ENCODE measurements around the gene TAF11L10. TPM values are rescaled to one million over a fixed set of nuclear protein-coding genes. Genes with fewer than 3 reads are reported as not detected.

The TAF11L10 gene
- total and polyA plus RNA-seq, 2 of the 8 experiments (the other 6 are each of a cell fraction or from before 2014, with no cell fraction given), result not detected

DNA sequence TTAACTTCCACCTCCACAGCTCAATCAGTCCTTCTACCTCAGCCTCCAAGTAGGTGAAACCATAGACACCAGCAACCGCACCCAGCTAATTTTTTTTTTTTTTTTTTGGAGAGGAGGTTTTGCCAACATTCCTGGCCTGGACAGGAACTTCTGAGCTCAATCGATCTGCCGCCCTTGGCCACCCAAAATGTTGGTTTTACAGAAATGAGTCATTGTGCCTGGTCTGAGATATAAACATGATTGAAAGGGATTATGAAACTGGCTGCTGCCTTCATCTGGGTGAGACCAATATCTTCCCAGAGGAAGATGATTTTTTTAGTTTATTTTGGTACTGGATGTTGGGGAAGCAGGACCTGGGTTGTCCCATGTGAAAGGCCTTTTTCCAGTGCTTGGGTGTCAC is 21.7 kb upstream of the TAF11L10 start:
- TF ChIP-seq SRF (IDR thresholded peaks at IDR 0.05; ENCODE audit: low read depth, low read length) (no peak), FOSL1 (IDR thresholded peaks at IDR 0.05; ENCODE audit: insufficient read depth, low read depth, low read length) (no peak), MAFK (IDR thresholded peaks at IDR 0.05; ENCODE audit: low read depth, low read length) (no peak), EGR1 (IDR thresholded peaks at IDR 0.05; ENCODE audit: borderline replicate concordance, low read depth, low read length) (no peak), CTBP2 (IDR thresholded peaks at IDR 0.05; ENCODE audit: borderline replicate concordance, insufficient read depth, insufficient read length, low read length) (no peak), EP300 (IDR thresholded peaks at IDR 0.05; ENCODE audit: borderline replicate concordance in 1 of 2, low read depth in 2 of 2, low read length in 2 of 2) (no peak), RFX5 (IDR thresholded peaks at IDR 0.05; ENCODE audit: borderline replicate concordance, low read depth, low read length) (no peak), CREB1 (IDR thresholded peaks at IDR 0.05) (no peak)
- TF ChIP-seq, protein P1, sequence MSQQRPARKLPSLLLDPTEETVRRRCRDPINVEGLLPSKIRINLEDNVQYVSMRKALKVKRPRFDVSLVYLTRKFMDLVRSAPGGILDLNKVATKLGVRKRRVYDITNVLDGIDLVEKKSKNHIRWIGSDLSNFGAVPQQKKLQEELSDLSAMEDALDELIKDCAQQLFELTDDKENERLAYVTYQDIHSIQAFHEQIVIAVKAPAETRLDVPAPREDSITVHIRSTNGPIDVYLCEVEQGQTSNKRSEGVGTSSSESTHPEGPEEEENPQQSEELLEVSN (IDR thresholded peaks at IDR 0.05), result no peak
- 93% methylated on average over 3 of the region's 3 CpGs; no CpG with 5 or more reads in 1 of the 2 experiments for WGBS, 2 experiments (ENCODE audit: extremely low coverage in 1 of 2, insufficient coverage in 1 of 2, insufficient read length in 1 of 2, insufficient replicate concordance in 2 of 2, low coverage in 1 of 2, low lambda C conversion rate in 2 of 2, missing lambda C conversion rate in 1 of 2)

More for the DNA sequence above, 21.7 kb upstream of the TAF11L10 start:
- no peaks in the 10 kb centered on the region for H3K9me3 ChIP-seq (ENCODE audit: insufficient read depth in 2 of 2, low read depth in 1 of 2, low read length in 1 of 2)
- no peak overlapping the region for H3K4me3 ChIP-seq (ENCODE audit: extremely low read depth in 1 of 4, insufficient read depth in 2 of 4, low read depth in 3 of 4, low read length in 4 of 4)
- H3K4ac ChIP-seq (replicated peaks; ENCODE audit: insufficient read length, low read depth, low read length), result no peak overlapping the region
- H3K4me2 ChIP-seq (ENCODE audit: insufficient read depth in 1 of 2, low read depth in 2 of 2, low read length in 2 of 2), result no peak overlapping the region
- H2BK12ac ChIP-seq (ENCODE audit: low read depth, low read length), result no peak overlapping the region
- CTCF ChIA-PET (ENCODE audit: partially characterized antibody), result interaction anchor here (0.6 kb wide), 2 partner anchors 18 to 113 kb away, joined by 3 to 5 read pairs; no protein-coding TSS in a partner anchor
- H2BK15ac ChIP-seq (ENCODE audit: low read length), result no peak overlapping the region
- H3K14ac ChIP-seq (ENCODE audit: insufficient read length), result no peak overlapping the region
- FAIRE-seq, result no peak
- no peak for DNase-seq (ENCODE audit: low read depth in 1 of 2, low spot score in 2 of 2)
- H3K36me3 ChIP-seq (ENCODE audit: control insufficient read depth in 2 of 4, insufficient read depth in 4 of 4, low read length in 3 of 4), result no peaks in the 10 kb centered on the region
- H2BK120ac ChIP-seq (replicated peaks; ENCODE audit: low read depth, low read length), result no peak overlapping the region
- H3K23ac ChIP-seq (ENCODE audit: insufficient read length), result no peak overlapping the region
- H4K91ac ChIP-seq (replicated peaks; ENCODE audit: insufficient read length, low read length), result no peak overlapping the region
- H3K4me1 ChIP-seq (replicated peaks in 1 of 4; ENCODE audit: control insufficient read depth in 3 of 4, insufficient read depth in 4 of 4, low read length in 3 of 4), result no peaks in the 10 kb centered on the region
- H3K79me1 ChIP-seq (ENCODE audit: low read depth, low read length), result no peaks in the 10 kb centered on the region
- no peak overlapping the region for H2AFZ ChIP-seq (ENCODE audit: low read length)
- H3K79me2 ChIP-seq (ENCODE audit: control insufficient read depth in 1 of 2, insufficient read depth in 2 of 2, low read length in 2 of 2), result no peaks in the 10 kb centered on the region
- H2BK5ac ChIP-seq (ENCODE audit: low read depth, low read length), result no peak overlapping the region
- POLR2A ChIA-PET (ENCODE audit: partially characterized antibody), result no interaction called here
- no peak overlapping the region for H3K56ac ChIP-seq (replicated peaks; ENCODE audit: insufficient read length, low read depth, low read length)
- no peak overlapping the region for H2BK20ac ChIP-seq (ENCODE audit: low read length)
- no peak overlapping the region for H3K18ac ChIP-seq (ENCODE audit: extremely low read depth, low read length)
- H3K23me2 ChIP-seq (ENCODE audit: low read depth, low read length), result no peaks in the 10 kb centered on the region
- H4K5ac ChIP-seq (ENCODE audit: insufficient read length, low read depth, low read length), result no peak overlapping the region
- H3K27ac ChIP-seq (ENCODE audit: low read depth, low read length), result no peak overlapping the region
- no peak overlapping the region for H4K8ac ChIP-seq (ENCODE audit: extremely low read depth, insufficient read depth, low read length)
- no peak overlapping the region for H3K9ac ChIP-seq (replicated peaks in 1 of 4; ENCODE audit: extremely low read depth in 1 of 4, low read depth in 3 of 4, low read length in 3 of 4)
- H2AK5ac ChIP-seq (ENCODE audit: low read depth, low read length), result no peak overlapping the region
- no peaks in the 10 kb centered on the region for H3K27me3 ChIP-seq (replicated peaks in 1 of 4; ENCODE audit: control insufficient read depth in 3 of 4, extremely low read depth in 1 of 4, insufficient read depth in 3 of 4, low read length in 3 of 4)
- no peaks in the 10 kb centered on the region for H4K20me1 ChIP-seq (replicated peaks in 1 of 2; ENCODE audit: control insufficient read depth in 1 of 2, insufficient read depth in 2 of 2, low read length in 2 of 2)
